ENCODE results near the gene SRGAP2C.
"Not testable (repeated sequence)": the region's sequence is repeated elsewhere in the genome, so short reads cannot be mapped to it uniquely, and the experiment has no call there.

- not testable (repeated sequence) for TF ChIP-seq CTCF (IDR thresholded peaks at IDR 0.05); EP300 (IDR thresholded peaks at IDR 0.05); POLR2A (IDR thresholded peaks at IDR 0.05; ENCODE audit: low read depth); POLR2AphosphoS5 (IDR thresholded peaks at IDR 0.05)
Measured at GRCh38 chr1:121279548-121279898, 94.7 kb downstream of the SRGAP2C start.

Measured in esophagus muscularis mucosa (tissue), 4 donors.